ENCODE data around the gene C3orf62.
A peak's percentile ranks its signal among the peaks of the same experiment; 100 is the strongest.

The C3orf62 gene

DNA sequence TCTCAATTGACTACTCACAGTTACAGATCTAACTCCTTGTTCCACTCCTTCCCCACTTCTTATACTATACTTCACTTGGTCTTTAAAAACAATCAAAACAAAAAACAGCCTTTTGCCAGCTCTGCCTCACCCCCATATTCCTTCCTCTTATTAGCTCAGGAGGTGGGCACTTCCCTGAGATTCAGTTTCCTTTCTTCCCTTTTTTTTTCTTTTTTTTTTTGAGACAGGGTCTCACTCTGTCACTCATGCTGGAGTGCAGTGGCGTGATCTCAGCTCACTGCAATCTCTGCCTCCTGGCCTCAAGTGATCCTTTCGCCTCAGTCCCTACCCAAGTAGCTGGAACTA lies 6.9 kb downstream of the C3orf62 start:
- no peaks in the 10 kb centered on the region for H3K9me3 ChIP-seq (ENCODE audit: control insufficient read depth in 5 of 5, low read length in 5 of 5)
- no peak overlapping the region for H3K4me3 ChIP-seq (ENCODE audit: low read depth in 1 of 5, low read length in 5 of 5)
- H3K36me3 ChIP-seq (ENCODE audit: control insufficient read depth in 5 of 5, insufficient read depth in 5 of 5, low read length in 5 of 5), result peaks cover 0 to 10% (median 0%) of the 10 kb centered on the region in 5 donors
- peaks cover 8 to 21% (median 18%) of the 10 kb centered on the region in 5 donors for H3K4me1 ChIP-seq (ENCODE audit: control insufficient read depth in 5 of 5, insufficient read depth in 5 of 5, low read length in 5 of 5)
- H3K27ac ChIP-seq (ENCODE audit: low read depth, low read length), result no peak overlapping the region
- H3K27me3 ChIP-seq (ENCODE audit: control insufficient read depth in 5 of 5, insufficient read depth in 4 of 5, low read length in 5 of 5), result no peaks in the 10 kb centered on the region
- H3K9ac ChIP-seq (ENCODE audit: low read length in 5 of 5), result no peak overlapping the region

DNA sequence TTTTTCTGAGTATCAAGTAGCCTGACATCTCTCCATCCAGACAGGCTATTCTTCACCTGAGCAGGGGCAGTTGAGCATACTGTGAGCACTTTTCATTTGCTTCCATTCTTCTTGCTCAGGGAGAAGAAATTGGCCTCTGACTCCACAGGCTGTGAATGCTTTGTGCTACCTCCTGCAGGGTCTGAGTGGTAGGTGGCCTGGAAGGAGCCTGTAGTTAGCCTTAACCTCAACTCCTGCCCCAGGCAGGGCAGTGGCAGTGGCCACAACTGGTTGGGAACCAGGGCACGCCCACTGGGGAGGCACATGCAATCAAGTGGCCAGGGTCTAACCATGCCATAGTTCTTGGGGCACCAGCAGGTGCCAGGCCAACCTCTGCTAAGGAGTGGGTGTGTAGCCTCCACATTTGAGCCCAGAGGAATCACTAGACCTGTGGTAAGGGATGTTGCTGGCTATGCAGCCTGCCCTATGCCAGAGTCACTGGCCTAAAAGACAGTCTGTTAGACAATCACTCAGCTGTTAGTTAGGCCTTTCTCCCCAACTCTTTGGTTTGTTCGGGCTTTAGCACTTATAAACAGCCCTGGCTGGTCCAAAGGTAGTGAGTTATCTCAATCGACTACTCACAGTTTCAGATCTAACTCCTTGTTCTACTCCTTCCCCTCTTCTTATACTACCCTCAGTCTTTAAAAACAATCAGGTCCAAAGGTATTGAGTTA lies 7.4 kb downstream of the C3orf62 start:
- Histone ChIP-seq H3K27ac (ENCODE audit: low read depth, low read length) (no peak overlapping the region), H3K4me1 (ENCODE audit: control insufficient read depth in 5 of 5, insufficient read depth in 5 of 5, low read length in 5 of 5) (peaks cover 8 to 21% (median 18%) of the 10 kb centered on the region in 5 donors), H3K4me3 (ENCODE audit: low read depth in 1 of 5, low read length in 5 of 5) (no peak overlapping the region), H3K9ac (ENCODE audit: low read length in 5 of 5) (no peak overlapping the region), H3K9me3 (ENCODE audit: control insufficient read depth in 5 of 5, low read length in 5 of 5) (no peaks in the 10 kb centered on the region), H3K27me3 (ENCODE audit: control insufficient read depth in 5 of 5, insufficient read depth in 4 of 5, low read length in 5 of 5) (no peaks in the 10 kb centered on the region), H3K36me3 (ENCODE audit: control insufficient read depth in 5 of 5, insufficient read depth in 5 of 5, low read length in 5 of 5) (peaks cover 0 to 10% (median 0%) of the 10 kb centered on the region in 5 donors)

DNA sequence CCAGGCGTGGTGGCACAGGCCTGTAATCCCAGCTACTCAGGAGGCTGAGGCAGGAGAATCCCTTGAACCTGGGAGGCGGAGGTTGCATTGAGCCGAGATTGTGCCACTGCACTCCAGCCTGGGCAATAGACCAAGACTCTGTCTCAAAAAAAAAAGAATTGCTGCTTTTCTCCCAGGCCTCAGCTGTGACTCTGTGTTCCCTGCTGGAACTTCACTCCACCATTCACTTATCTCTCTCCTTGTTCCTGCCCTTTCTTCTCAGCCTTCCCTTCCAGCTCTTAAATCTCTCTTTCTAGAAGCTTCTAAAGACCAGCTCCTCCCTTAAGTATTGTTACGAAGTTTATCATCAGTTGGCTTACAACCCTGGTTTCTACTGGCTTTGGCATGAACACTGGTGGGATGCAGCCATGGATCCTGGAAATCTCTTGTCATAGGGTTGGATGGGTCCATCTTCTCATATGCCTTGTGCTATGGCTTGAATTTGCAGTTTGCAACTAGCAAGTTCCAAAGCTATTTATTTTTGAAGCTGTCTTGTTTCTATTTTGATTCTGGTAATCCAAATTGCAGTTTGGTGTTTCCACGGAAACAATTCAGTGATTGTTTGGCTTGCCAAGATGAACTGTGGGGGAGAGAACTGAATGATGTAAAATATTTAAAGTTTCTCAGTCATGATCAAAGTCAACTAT lies 10.5 kb downstream of the C3orf62 start:
- H3K9ac ChIP-seq (ENCODE audit: low read length in 5 of 5), result peak overlapping the region in 1 of 5 donors; percentile 38
- no peak overlapping the region for H3K4me3 ChIP-seq (ENCODE audit: low read depth in 1 of 5, low read length in 5 of 5)
- H3K27ac ChIP-seq (ENCODE audit: low read depth, low read length), result peak overlapping the region; percentile 72
- H3K9me3 ChIP-seq (ENCODE audit: control insufficient read depth in 5 of 5, low read length in 5 of 5), result no peaks in the 10 kb centered on the region
- peaks cover 8 to 21% (median 18%) of the 10 kb centered on the region in 5 donors for H3K4me1 ChIP-seq (ENCODE audit: control insufficient read depth in 5 of 5, insufficient read depth in 5 of 5, low read length in 5 of 5)
- no peaks in the 10 kb centered on the region for H3K27me3 ChIP-seq (ENCODE audit: control insufficient read depth in 5 of 5, insufficient read depth in 4 of 5, low read length in 5 of 5)
- peaks cover 0 to 10% (median 0%) of the 10 kb centered on the region in 5 donors for H3K36me3 ChIP-seq (ENCODE audit: control insufficient read depth in 5 of 5, insufficient read depth in 5 of 5, low read length in 5 of 5)

DNA sequence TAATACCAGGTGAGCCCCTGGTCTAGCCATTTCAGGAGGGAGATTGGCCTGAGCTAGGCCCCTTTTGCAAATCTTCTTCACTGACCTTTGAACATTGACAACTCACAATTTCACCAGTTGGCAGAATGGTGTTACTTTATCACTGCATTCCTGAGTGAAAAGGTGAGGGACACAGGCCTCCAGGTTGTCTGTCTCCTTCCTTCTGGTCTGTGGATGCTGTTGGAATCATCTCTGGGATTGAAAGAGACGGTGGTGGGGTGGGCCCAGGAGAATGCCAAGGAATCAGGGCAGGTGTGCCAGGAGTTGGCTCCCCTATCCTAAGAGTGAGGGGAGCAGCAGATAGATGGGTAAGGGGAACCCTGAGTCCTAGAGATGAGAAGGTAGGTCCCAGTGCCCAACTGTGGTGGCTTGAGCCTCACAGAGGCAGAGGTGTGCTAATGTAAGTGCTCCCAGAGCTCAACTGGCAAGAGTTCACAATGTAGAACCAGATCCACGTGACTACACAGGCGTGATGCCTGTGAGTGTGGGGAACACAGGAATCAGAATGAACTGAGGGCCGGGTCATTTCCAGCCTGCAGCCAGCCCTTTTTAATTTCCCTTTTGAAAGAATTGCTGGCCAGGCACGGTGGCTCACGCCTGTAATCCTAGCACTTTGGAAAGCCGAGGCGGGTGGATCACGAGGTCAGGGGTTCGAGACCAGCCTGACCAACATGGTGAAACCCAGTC lies 11.2 kb downstream of the C3orf62 start:
- Histone ChIP-seq H3K27ac (ENCODE audit: low read depth, low read length) (peak overlapping the region; percentile 72), H3K4me1 (ENCODE audit: control insufficient read depth in 5 of 5, insufficient read depth in 5 of 5, low read length in 5 of 5) (peaks cover 8 to 18% (median 17%) of the 10 kb centered on the region in 5 donors), H3K9ac (ENCODE audit: low read length in 5 of 5) (no peak overlapping the region), H3K9me3 (ENCODE audit: control insufficient read depth in 5 of 5, low read length in 5 of 5) (no peaks in the 10 kb centered on the region), H3K27me3 (ENCODE audit: control insufficient read depth in 5 of 5, insufficient read depth in 4 of 5, low read length in 5 of 5) (no peaks in the 10 kb centered on the region), H3K4me3 (ENCODE audit: low read depth in 1 of 5, low read length in 5 of 5) (no peak overlapping the region), H3K36me3 (ENCODE audit: control insufficient read depth in 5 of 5, insufficient read depth in 5 of 5, low read length in 5 of 5) (peaks cover 0 to 10% (median 0%) of the 10 kb centered on the region in 5 donors)

DNA sequence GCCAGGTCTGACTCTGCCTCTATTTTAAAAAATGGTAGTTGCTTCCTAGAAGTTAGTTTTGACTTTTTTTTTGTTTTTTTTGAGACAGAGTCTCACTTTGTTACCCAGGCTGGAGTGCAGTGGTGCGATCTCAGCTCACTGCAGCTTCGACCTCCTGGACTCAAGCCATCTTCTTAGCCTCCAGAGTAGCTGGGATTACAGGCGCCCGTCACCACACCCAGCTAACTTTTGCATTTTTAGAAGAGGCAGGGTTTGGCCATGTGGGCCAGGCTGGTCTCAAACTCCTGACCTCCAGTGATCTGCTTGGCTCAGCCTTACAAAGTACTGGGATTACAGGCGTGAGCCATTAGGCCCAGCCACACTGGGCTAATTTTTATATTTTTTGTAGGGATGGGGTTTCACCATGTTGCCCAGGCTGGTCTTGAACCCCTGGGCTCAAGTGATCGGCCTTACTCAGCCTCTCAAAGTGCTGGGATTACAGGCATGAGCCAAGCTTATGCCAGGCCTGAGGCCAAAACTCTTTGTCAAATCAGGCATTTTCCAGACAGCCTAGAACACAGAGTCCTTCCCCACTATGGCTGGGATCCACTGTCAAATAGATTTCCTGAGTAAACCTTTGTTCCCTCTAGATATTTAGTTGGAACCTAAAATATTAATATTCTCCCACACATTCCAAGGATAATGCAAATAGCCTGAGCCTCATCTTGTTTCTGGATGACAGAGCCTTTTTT lies 13.7 kb downstream of the C3orf62 start:
- H3K9me3 ChIP-seq (ENCODE audit: control insufficient read depth in 5 of 5, low read length in 5 of 5), result no peaks in the 10 kb centered on the region
- H3K4me3 ChIP-seq (ENCODE audit: low read depth in 1 of 5, low read length in 5 of 5), result no peak overlapping the region
- peaks cover 9 to 21% (median 15%) of the 10 kb centered on the region in 5 donors for H3K4me1 ChIP-seq (ENCODE audit: control insufficient read depth in 5 of 5, insufficient read depth in 5 of 5, low read length in 5 of 5)
- H3K36me3 ChIP-seq (ENCODE audit: control insufficient read depth in 5 of 5, insufficient read depth in 5 of 5, low read length in 5 of 5), result no peaks in the 10 kb centered on the region
- peak overlapping the region; percentile 32 for H3K27ac ChIP-seq (ENCODE audit: low read depth, low read length)
- no peak overlapping the region for H3K9ac ChIP-seq (ENCODE audit: low read length in 5 of 5)
- no peaks in the 10 kb centered on the region for H3K27me3 ChIP-seq (ENCODE audit: control insufficient read depth in 5 of 5, insufficient read depth in 4 of 5, low read length in 5 of 5)

DNA sequence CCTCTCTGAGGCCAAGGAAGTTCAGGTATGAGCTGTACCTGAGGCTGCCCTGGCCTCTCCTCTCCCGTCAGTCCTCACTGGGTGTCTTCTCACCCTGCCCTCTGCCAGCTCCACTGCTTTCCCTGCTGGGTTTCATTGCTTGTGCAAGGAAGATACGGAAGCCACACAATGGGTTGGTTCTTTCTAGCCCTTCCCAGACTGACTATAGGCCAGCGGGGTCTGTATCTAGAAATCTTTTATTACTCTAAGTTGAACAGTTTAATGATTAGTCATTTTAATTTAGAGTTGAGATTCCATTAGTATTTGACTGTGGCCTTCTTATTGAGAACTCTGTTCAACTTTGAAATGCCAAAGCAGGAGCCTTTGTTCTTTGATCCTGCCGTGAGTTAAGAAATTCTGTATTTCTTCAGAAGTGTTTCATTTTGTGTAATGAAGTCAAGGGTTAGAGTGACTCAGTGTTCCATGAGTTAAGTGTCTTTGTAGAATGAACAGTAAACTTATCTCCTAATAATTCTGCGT lies 16.2 kb downstream of the C3orf62 start:
- Histone ChIP-seq H3K9me3 (ENCODE audit: control insufficient read depth in 5 of 5, low read length in 5 of 5) (no peaks in the 10 kb centered on the region), H3K27ac (ENCODE audit: low read depth, low read length) (peak overlapping the region; percentile 87), H3K4me1 (ENCODE audit: control insufficient read depth in 5 of 5, insufficient read depth in 5 of 5, low read length in 5 of 5) (peaks cover 6 to 25% (median 19%) of the 10 kb centered on the region in 5 donors), H3K9ac (ENCODE audit: low read length in 5 of 5) (peak overlapping the region in 1 of 5 donors; percentile 71), H3K36me3 (ENCODE audit: control insufficient read depth in 5 of 5, insufficient read depth in 5 of 5, low read length in 5 of 5) (peaks cover 0 to 10% (median 0%) of the 10 kb centered on the region in 5 donors), H3K4me3 (ENCODE audit: low read depth in 1 of 5, low read length in 5 of 5) (no peak overlapping the region), H3K27me3 (ENCODE audit: control insufficient read depth in 5 of 5, insufficient read depth in 4 of 5, low read length in 5 of 5) (no peaks in the 10 kb centered on the region)

DNA sequence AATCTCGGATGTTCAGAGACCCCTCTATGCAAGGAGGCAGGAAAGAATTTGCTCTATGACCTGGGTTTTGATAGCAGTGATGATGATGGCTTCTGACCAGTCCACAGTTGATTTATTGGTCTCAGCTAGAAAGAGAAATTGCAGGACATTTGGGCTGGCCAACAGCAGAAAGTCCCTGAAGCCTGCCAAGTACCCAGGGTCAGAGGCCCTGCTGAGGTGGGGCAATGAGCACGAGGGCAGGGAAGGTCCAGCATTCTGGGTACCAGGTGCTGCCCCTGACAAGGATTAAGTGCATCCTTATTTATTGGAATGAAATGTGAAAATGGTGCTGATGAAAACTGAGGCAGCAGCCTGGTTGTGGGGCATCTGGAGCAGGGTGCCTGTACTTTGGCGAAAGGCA lies 19.8 kb downstream of the C3orf62 start:
- Histone ChIP-seq H3K27ac (ENCODE audit: low read depth, low read length) (peak overlapping the region; percentile 67), H3K4me3 (ENCODE audit: low read depth in 1 of 5, low read length in 5 of 5) (no peak overlapping the region), H3K4me1 (ENCODE audit: control insufficient read depth in 5 of 5, insufficient read depth in 5 of 5, low read length in 5 of 5) (peaks cover 5 to 29% (median 21%) of the 10 kb centered on the region in 5 donors), H3K36me3 (ENCODE audit: control insufficient read depth in 5 of 5, insufficient read depth in 5 of 5, low read length in 5 of 5) (peaks cover 0 to 10% (median 0%) of the 10 kb centered on the region in 5 donors), H3K9ac (ENCODE audit: low read length in 5 of 5) (peak overlapping the region in 1 of 5 donors; percentile 30), H3K9me3 (ENCODE audit: control insufficient read depth in 5 of 5, low read length in 5 of 5) (no peaks in the 10 kb centered on the region), H3K27me3 (ENCODE audit: control insufficient read depth in 5 of 5, insufficient read depth in 4 of 5, low read length in 5 of 5) (no peaks in the 10 kb centered on the region)

DNA sequence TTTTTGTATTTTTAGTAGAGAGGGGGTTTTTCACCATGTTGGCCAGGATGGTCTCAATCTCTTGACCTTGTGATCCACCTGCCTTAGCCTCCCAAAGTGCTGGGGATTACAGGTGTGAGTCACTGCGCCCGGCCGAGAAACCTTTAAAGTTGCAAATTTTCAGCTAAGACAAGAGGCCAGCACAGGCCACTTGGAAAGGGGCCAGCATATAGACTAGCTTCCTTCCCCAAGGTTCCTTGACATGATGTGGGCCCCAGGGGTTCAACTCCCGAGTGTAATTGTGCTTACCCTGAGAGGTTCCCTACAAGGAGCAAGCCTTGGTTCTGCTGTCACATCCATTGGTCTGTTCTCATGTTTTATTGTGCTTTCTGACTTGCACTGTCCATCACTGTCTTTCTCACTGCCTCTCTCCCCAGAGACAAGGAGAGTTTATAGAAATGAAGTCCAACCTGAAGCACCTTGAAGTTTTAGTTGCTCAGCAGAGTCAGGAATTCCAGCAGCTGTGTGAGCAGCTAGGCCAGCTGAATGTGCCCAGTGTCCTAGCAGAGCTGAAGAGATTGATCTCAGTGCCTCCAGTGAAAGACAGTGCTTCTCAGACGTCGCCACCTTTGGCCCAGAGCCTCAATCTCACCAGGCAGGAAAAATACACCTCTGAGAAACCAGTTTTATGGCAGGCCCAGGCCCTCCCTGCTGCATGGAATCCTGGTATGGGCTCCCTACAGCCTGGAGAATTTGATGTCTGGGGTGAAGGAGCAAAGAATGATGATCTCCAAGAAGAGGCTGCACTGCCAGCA lies 21.1 kb downstream of the C3orf62 start:
- Histone ChIP-seq H3K27me3 (ENCODE audit: control insufficient read depth in 5 of 5, insufficient read depth in 4 of 5, low read length in 5 of 5) (no peaks in the 10 kb centered on the region), H3K4me3 (ENCODE audit: low read depth in 1 of 5, low read length in 5 of 5) (no peak overlapping the region), H3K4me1 (ENCODE audit: control insufficient read depth in 5 of 5, insufficient read depth in 5 of 5, low read length in 5 of 5) (peaks cover 5 to 24% (median 21%) of the 10 kb centered on the region in 5 donors), H3K9me3 (ENCODE audit: control insufficient read depth in 5 of 5, low read length in 5 of 5) (no peaks in the 10 kb centered on the region), H3K9ac (ENCODE audit: low read length in 5 of 5) (peak overlapping the region in 2 of 5 donors; percentile 11 to 17), H3K27ac (ENCODE audit: low read depth, low read length) (peak overlapping the region; percentile 67), H3K36me3 (ENCODE audit: control insufficient read depth in 5 of 5, insufficient read depth in 5 of 5, low read length in 5 of 5) (peaks cover 0 to 10% (median 0%) of the 10 kb centered on the region in 5 donors)

DNA sequence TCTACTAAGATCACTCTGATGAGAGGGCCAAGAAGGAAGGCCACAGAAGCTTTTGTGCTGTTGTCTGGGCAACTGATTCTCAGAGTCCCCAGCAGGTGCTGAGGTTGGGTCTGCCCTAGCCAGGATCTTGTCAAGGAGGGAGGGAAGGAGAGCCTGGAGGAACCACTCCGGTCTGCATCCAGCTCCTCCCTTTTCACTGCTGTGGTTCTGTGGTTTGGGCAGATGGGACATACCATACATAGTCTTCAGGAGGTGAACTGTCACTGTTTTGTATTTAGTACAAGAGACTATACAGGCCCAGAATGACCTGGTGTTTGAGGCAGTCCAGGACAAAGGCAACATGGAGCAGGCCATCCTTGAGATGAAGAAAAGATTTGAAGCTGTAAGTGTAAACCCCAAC lies 21.9 kb downstream of the C3orf62 start:
- Histone ChIP-seq H3K9me3 (ENCODE audit: control insufficient read depth in 5 of 5, low read length in 5 of 5) (no peaks in the 10 kb centered on the region), H3K27ac (ENCODE audit: low read depth, low read length) (no peak overlapping the region), H3K4me1 (ENCODE audit: control insufficient read depth in 5 of 5, insufficient read depth in 5 of 5, low read length in 5 of 5) (peaks cover 4 to 19% (median 15%) of the 10 kb centered on the region in 5 donors), H3K36me3 (ENCODE audit: control insufficient read depth in 5 of 5, insufficient read depth in 5 of 5, low read length in 5 of 5) (peaks cover 0 to 10% (median 0%) of the 10 kb centered on the region in 5 donors), H3K27me3 (ENCODE audit: control insufficient read depth in 5 of 5, insufficient read depth in 4 of 5, low read length in 5 of 5) (no peaks in the 10 kb centered on the region), H3K4me3 (ENCODE audit: low read depth in 1 of 5, low read length in 5 of 5) (no peak overlapping the region), H3K9ac (ENCODE audit: low read length in 5 of 5) (no peak overlapping the region)
